ENCODE data around the gene PIK3R5. TPM values are rescaled to one million over a fixed set of nuclear protein-coding genes. Genes with fewer than 3 reads are reported as not detected.

PIK3R5 gene
- total RNA-seq, 1 donor from 2014 or later = not detected

GRCh38 chr17:8838551-8839095 is 126.9 kb downstream of the PIK3R5 start:
- DNase-seq (ENCODE audit: low read depth) = no peak

- DNase-seq (ENCODE audit: low read depth) = no peak
Observed at GRCh38 chr17:8837563-8838075, 127.9 kb downstream of the PIK3R5 start.

- DNase-seq (ENCODE audit: low read depth) = no peak
Observed at GRCh38 chr17:8836821-8837562, 128.5 kb downstream of the PIK3R5 start.

GRCh38 chr17:8835631-8836364 is 129.7 kb downstream of the PIK3R5 start:
- DNase-seq (ENCODE audit: low read depth) = no peak

GRCh38 chr17:8835106-8835505 is 130.4 kb downstream of the PIK3R5 start:
- no peak for DNase-seq (ENCODE audit: low read depth)

- DNase-seq (ENCODE audit: low read depth) = no peak
Observed at GRCh38 chr17:8832711-8833352, 132.7 kb downstream of the PIK3R5 start.

- no peak for DNase-seq (ENCODE audit: low read depth)
Observed at GRCh38 chr17:8831234-8831849, 134.2 kb downstream of the PIK3R5 start.

GRCh38 chr17:8830141-8830540 is 135.4 kb downstream of the PIK3R5 start:
- no peak for DNase-seq (ENCODE audit: low read depth)

- no peak for DNase-seq (ENCODE audit: low read depth)
Observed at GRCh38 chr17:8829036-8829941, 136.2 kb downstream of the PIK3R5 start.

Other genes starting within 250 kb of the PIK3R5 start
- gene CCDC42, start 220.9 kb downstream of the PIK3R5 start, total RNA-seq = not detected in 2 replicates
- gene SPDYE4, start 207.2 kb downstream of the PIK3R5 start, total RNA-seq = not detected in 2 replicates
- not detected in 2 replicates for gene MFSD6L, start 166.3 kb downstream of the PIK3R5 start, total RNA-seq
- not detected in 2 replicates for gene PIK3R6, start 98.0 kb downstream of the PIK3R5 start, total RNA-seq
- 0.73 and 1.2 TPM in 2 replicates for gene NTN1, start 55.8 kb upstream of the PIK3R5 start, total RNA-seq